ENCODE results near the gene STK32C.
"Not testable (repeated sequence)": the region's sequence is repeated elsewhere in the genome, so short reads cannot be mapped to it uniquely, and the experiment has no call there.

Gene STK32C

DNA sequence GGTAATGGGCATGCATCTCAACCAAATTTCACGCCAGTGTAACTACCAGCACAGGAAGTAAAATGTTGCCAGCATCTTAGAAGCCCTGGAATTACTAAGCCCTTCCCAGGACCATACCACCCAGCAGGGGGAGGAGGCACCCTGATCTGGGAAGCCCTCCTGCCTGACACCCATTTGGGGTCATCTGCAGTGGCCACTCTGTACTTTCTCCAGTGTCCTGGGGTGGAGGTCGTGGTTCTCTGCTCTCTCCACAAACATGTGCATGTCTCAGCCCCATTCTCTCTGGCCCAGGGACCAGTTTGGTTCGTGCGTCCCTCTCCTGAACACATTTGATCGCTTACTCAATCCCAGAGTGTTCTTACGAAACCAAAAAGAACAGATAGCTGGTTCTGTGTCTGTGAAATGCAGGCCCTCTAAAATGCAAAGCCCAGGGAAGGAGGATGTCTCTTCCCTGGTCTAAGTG is 14.9 kb upstream of the STK32C start:
- ChIA-PET CTCF (no interaction called here), POLR2A (no interaction called here)
- no peak for TF ChIP-seq ELF4 (IDR thresholded peaks at IDR 0.05)
- no peak for TF ChIP-seq NFRKB (IDR thresholded peaks at IDR 0.05)
- no peak for TF ChIP-seq L3MBTL2 (conservative IDR thresholded peaks at IDR 0.05)
- no peak for TF ChIP-seq LEF1 (IDR thresholded peaks at IDR 0.05; ENCODE audit: borderline replicate concordance)
- no peak for TF ChIP-seq FOXK2 (IDR thresholded peaks at IDR 0.05)
- no peak for TF ChIP-seq FOXM1 (IDR thresholded peaks at IDR 0.05; ENCODE audit: borderline replicate concordance)
- no peak for TF ChIP-seq SP1 (IDR thresholded peaks at IDR 0.05)
- no peak for TF ChIP-seq SUZ12 (IDR thresholded peaks at IDR 0.05)
- TF ChIP-seq ZNF384 (IDR thresholded peaks at IDR 0.05) = no peak
- no peak for TF ChIP-seq FOXA1 (IDR thresholded peaks at IDR 0.05)
- no peak for TF ChIP-seq ARNT (IDR thresholded peaks at IDR 0.05)
- TF ChIP-seq HDGF (IDR thresholded peaks at IDR 0.05; ENCODE audit: borderline replicate concordance) = no peak
- no peak for TF ChIP-seq CTBP1 (IDR thresholded peaks at IDR 0.05; ENCODE audit: borderline replicate concordance)
- TF ChIP-seq BHLHE40 (IDR thresholded peaks at IDR 0.05; ENCODE audit: borderline replicate concordance) = no peak
- TF ChIP-seq, protein P1, sequence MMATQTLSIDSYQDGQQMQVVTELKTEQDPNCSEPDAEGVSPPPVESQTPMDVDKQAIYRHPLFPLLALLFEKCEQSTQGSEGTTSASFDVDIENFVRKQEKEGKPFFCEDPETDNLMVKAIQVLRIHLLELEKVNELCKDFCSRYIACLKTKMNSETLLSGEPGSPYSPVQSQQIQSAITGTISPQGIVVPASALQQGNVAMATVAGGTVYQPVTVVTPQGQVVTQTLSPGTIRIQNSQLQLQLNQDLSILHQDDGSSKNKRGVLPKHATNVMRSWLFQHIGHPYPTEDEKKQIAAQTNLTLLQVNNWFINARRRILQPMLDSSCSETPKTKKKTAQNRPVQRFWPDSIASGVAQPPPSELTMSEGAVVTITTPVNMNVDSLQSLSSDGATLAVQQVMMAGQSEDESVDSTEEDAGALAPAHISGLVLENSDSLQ (IDR thresholded peaks at IDR 0.05) = no peak
- TF ChIP-seq TARDBP (IDR thresholded peaks at IDR 0.05) = no peak
- no peak for DNase-seq (ENCODE audit: extremely low spot score)

DNA sequence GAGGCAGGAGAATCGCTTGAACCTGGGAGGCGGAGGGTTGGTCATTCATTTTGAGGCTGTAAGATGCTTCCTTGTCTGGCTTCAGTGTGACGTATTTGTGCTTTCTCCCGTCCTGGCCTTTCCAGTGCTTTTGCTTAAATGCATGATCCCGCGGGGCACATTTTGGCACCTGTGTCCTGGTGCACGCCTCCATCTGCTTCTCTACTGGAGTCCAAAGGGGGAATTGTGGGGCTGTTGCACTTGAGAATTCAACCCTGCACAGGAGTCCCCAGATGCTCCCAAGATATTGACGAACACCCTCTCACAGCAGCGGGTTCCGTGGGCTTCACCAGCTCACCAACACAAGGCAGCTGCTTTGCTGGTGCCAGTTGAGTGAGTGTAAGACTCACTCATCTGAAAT is 14.0 kb upstream of the STK32C start:
- CTCF ChIA-PET = no interaction called here
- TF ChIP-seq HDGF (IDR thresholded peaks at IDR 0.05; ENCODE audit: borderline replicate concordance) = no peak
- TF ChIP-seq, protein P1 (IDR thresholded peaks at IDR 0.05) = no peak
- no peak for TF ChIP-seq ARNT (IDR thresholded peaks at IDR 0.05)
- no peak for TF ChIP-seq L3MBTL2 (conservative IDR thresholded peaks at IDR 0.05)
- no peak for TF ChIP-seq FOXM1 (IDR thresholded peaks at IDR 0.05; ENCODE audit: borderline replicate concordance)
- no peak for TF ChIP-seq FOXA1 (IDR thresholded peaks at IDR 0.05)
- TF ChIP-seq LEF1 (IDR thresholded peaks at IDR 0.05; ENCODE audit: borderline replicate concordance) = no peak
- no peak for TF ChIP-seq SP1 (IDR thresholded peaks at IDR 0.05)
- TF ChIP-seq BHLHE40 (IDR thresholded peaks at IDR 0.05; ENCODE audit: borderline replicate concordance) = no peak
- no peak for TF ChIP-seq NFRKB (IDR thresholded peaks at IDR 0.05)
- POLR2A ChIA-PET = no interaction called here
- no peak for DNase-seq (ENCODE audit: extremely low spot score)

DNA sequence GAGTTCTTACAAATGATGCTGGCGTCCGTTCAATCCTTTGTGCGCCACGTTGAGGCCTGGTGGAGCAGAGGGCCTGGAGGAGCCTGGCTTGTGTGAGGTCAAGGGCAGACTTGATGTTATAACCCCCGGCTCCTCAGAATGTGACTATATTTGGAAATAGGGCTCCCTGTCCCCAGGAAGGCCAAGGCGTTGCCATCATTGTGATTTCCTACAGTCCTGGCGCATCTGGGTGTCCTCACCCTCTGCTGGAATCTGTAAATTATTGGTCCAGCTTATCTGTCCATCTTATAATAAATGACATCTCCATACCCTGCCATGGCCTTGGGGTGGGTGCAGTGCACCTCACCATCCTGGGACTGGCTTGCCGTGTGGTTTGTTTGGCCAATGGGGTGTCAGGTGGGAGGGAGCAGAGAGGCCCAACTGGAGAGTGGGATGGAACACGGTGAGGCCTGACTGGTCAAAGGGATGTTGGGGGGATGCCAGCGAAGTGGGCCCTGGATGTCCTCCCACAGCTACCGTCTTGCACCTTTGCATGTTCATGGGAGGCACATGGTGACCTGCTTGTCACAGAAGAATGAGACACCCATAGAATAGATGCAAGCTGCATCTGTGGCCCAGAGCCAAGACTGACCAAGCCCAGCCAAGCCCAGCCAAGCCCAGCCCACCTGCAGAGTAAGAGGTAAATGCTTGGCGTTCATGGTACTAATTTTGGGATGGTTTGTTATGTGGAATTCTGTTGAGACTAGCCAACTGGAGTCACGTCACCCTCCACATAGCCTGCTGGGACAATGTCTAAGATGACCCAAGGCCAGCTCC is 13.1 kb upstream of the STK32C start:
- POLR2A ChIA-PET = interaction anchor here (0.7 kb wide), 1 partner anchor 65 kb away, joined by 3 read pairs; no protein-coding TSS in a partner anchor
- DNase-seq (ENCODE audit: extremely low spot score) = no peak
- TF ChIP-seq FOXA1 (IDR thresholded peaks at IDR 0.05) (no peak), ZNF384 (IDR thresholded peaks at IDR 0.05) (no peak), LEF1 (IDR thresholded peaks at IDR 0.05; ENCODE audit: borderline replicate concordance) (no peak), ARNT (IDR thresholded peaks at IDR 0.05) (no peak), BHLHE40 (IDR thresholded peaks at IDR 0.05; ENCODE audit: borderline replicate concordance) (no peak), FOXK2 (IDR thresholded peaks at IDR 0.05) (no peak), L3MBTL2 (conservative IDR thresholded peaks at IDR 0.05) (no peak), CTBP1 (IDR thresholded peaks at IDR 0.05; ENCODE audit: borderline replicate concordance) (no peak), TARDBP (IDR thresholded peaks at IDR 0.05) (no peak), ELF4 (IDR thresholded peaks at IDR 0.05) (no peak), SP1 (IDR thresholded peaks at IDR 0.05) (no peak), SUZ12 (IDR thresholded peaks at IDR 0.05) (no peak), NFRKB (IDR thresholded peaks at IDR 0.05) (no peak), HDGF (IDR thresholded peaks at IDR 0.05; ENCODE audit: borderline replicate concordance) (no peak)
- TF ChIP-seq, protein P1 (IDR thresholded peaks at IDR 0.05) = no peak
- CTCF ChIA-PET = no interaction called here

DNA sequence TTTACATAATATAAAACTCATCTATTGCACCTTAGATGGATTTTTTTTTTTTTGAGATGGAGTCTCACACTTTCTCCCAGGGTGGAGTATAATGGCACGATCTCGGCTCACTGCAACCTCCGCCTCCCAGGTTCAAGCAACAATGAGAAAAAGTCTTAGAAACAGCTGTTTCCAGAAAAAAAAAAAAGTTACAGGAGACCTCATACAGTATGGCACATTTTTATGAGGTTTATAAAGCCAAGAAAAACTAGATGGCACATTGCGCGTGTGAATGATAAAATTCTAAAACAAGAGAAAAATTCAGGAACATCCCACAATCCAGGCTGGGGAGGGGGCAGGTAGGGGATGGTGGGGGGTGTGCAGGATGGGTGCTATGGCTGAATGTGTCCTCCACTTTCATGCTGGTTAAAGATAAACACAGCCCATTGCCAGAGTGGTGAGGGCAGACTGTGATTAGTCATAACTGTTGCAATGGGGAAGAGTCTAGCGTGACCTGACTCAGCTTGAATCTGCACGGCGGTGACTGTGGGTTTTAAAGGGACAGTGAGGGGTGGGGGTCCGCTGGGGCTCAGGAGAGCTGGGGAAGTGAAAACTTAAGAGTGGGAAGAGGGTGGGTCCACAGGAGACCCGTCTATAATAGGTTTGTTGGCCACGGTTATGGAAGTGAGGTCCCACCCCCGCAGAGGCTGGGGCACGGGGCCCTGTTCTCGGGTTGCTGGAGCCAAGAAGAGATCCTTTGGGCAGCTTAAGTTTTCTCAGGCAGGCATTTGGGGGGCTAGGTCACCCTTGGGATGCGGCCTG is 12.3 kb upstream of the STK32C start:
- DNase-seq (ENCODE audit: extremely low spot score) = no peak
- CTCF ChIA-PET = no interaction called here
- no peak for TF ChIP-seq SUZ12 (IDR thresholded peaks at IDR 0.05)
- no peak for TF ChIP-seq FOXA1 (IDR thresholded peaks at IDR 0.05)
- no peak for TF ChIP-seq ELF4 (IDR thresholded peaks at IDR 0.05)
- TF ChIP-seq BHLHE40 (IDR thresholded peaks at IDR 0.05; ENCODE audit: borderline replicate concordance) = no peak
- no peak for TF ChIP-seq FOXK2 (IDR thresholded peaks at IDR 0.05)
- peak; percentile 34; the same call in 1 of the 2 replicates for TF ChIP-seq ZNF384 (IDR thresholded peaks at IDR 0.05)
- POLR2A ChIA-PET = interaction anchor here (1.0 kb wide), 1 partner anchor 10 kb away, joined by 4 read pairs; no protein-coding TSS in a partner anchor

DNA sequence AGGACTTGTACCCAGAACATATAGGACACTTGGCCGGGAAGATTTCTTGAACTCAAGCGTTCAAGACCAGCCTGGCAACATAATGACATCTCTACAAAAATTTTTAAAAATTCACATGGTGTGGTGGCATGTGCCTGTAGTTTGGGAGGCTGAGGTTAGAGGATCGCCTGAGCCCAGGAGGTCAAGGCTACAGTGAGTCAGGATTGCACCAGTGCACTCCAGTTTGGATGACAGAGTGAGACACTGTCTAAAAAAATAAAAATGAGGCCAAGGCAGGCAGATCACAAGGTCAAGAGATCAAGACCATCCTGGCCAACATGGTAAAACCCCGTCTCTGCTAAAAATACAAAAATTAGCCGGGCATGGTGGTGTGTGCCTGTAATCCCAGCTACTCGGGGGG is 9.7 kb upstream of the STK32C start:
- POLR2A ChIA-PET; CTCF ChIA-PET; DNase-seq (ENCODE audit: extremely low spot score): not testable (repeated sequence)

DNA sequence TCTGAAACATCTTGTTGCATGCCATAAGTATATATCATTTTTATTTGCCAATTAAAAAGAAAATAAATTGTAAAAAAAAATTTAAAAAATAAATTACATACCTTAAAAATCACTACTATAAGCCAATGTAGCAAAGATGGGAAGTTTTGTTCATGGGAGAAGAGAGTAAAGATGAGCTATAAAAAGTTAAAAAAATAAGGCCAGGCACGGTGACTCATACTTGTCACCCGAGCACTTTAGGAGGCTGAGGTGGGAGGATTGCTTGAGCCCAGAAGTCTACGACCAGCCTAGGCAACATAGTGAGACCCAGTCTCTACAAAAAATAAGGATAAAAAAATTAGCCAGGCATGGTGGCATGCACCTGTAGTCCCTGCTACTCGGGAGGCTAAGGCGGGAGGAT is 8.4 kb upstream of the STK32C start:
- POLR2A ChIA-PET = no interaction called here
- CTCF ChIA-PET = interaction anchor here (0.6 kb wide), 1 partner anchor 45 kb away, joined by 3 read pairs; no protein-coding TSS in a partner anchor
- TF ChIP-seq BHLHE40 (IDR thresholded peaks at IDR 0.05; ENCODE audit: borderline replicate concordance) = no peak
- no peak for TF ChIP-seq ELF4 (IDR thresholded peaks at IDR 0.05)
- TF ChIP-seq LEF1 (IDR thresholded peaks at IDR 0.05; ENCODE audit: borderline replicate concordance) = no peak
- no peak for TF ChIP-seq ZNF384 (IDR thresholded peaks at IDR 0.05)
- TF ChIP-seq FOXA1 (IDR thresholded peaks at IDR 0.05) = no peak
- no peak for TF ChIP-seq L3MBTL2 (conservative IDR thresholded peaks at IDR 0.05)
- no peak for TF ChIP-seq FOXK2 (IDR thresholded peaks at IDR 0.05)
- no peak for TF ChIP-seq SP1 (IDR thresholded peaks at IDR 0.05)
- no peak for TF ChIP-seq ARNT (IDR thresholded peaks at IDR 0.05)
- no peak for TF ChIP-seq HDGF (IDR thresholded peaks at IDR 0.05; ENCODE audit: borderline replicate concordance)
- no peak for TF ChIP-seq CTBP1 (IDR thresholded peaks at IDR 0.05; ENCODE audit: borderline replicate concordance)
- no peak for TF ChIP-seq NFRKB (IDR thresholded peaks at IDR 0.05)
- TF ChIP-seq FOXM1 (IDR thresholded peaks at IDR 0.05; ENCODE audit: borderline replicate concordance) = no peak
- TF ChIP-seq, protein P1 (IDR thresholded peaks at IDR 0.05) = no peak
- TF ChIP-seq SUZ12 (IDR thresholded peaks at IDR 0.05) = no peak
- TF ChIP-seq TARDBP (IDR thresholded peaks at IDR 0.05) = no peak
- no peak for DNase-seq (ENCODE audit: extremely low spot score)

DNA sequence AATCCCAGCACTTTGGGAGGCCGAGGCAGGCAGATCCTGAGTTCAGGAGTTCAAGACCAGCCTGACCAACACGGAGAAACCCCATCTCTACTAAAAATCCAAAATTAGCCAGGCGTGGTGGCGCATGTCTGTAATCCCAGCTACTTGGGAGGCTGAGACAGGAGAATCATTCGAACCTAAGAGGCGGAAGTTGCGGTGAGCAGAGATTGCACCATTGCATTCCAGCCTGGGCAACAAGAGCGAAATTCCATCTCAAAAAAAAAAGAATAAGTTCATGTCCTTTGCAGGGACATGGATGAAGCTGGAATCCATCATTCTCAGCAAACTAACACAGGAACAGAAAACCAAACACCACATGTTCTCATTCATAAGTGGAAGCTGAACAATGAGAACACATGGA is 7.1 kb upstream of the STK32C start:
- CTCF ChIA-PET; DNase-seq (ENCODE audit: extremely low spot score); POLR2A ChIA-PET: not testable (repeated sequence)

All from HEK293T (cell line).